Mucosa of stomach (tissue), 1 donor: ENCODE measurements around the gene TOP1.

ENCODE experiments used
- H3K27me3 ChIP-seq: one replicate; pipeline ENCODE4 v1.7.0; 2013; ENCODE audit warnings: mild to moderate bottlenecking, low read length; ENCODE audit not compliant: control insufficient read depth, insufficient read depth
- H3K36me3 ChIP-seq: one replicate; pipeline ENCODE4 v1.7.0; 2013; ENCODE audit warnings: low read length; ENCODE audit not compliant: control insufficient read depth, insufficient read depth
- H3K4me1 ChIP-seq: one replicate; pipeline ENCODE4 v1.7.0; 2013; ENCODE audit warnings: mild to moderate bottlenecking, low read length; ENCODE audit not compliant: control insufficient read depth, insufficient read depth
- H3K4me3 ChIP-seq: one replicate; pipeline ENCODE4 v1.7.0; 2013; ENCODE audit warnings: low read length
- H3K9ac ChIP-seq: one replicate; pipeline ENCODE4 v1.7.0; 2013; ENCODE audit warnings: mild to moderate bottlenecking, low read length, moderate library complexity
- H3K9me3 ChIP-seq: one replicate; pipeline ENCODE4 v1.7.0; 2013; ENCODE audit warnings: mild to moderate bottlenecking, low read length, moderate library complexity; ENCODE audit not compliant: control insufficient read depth
- donor health status: Pancreatic carcinoma.

The TOP1 gene

DNA sequence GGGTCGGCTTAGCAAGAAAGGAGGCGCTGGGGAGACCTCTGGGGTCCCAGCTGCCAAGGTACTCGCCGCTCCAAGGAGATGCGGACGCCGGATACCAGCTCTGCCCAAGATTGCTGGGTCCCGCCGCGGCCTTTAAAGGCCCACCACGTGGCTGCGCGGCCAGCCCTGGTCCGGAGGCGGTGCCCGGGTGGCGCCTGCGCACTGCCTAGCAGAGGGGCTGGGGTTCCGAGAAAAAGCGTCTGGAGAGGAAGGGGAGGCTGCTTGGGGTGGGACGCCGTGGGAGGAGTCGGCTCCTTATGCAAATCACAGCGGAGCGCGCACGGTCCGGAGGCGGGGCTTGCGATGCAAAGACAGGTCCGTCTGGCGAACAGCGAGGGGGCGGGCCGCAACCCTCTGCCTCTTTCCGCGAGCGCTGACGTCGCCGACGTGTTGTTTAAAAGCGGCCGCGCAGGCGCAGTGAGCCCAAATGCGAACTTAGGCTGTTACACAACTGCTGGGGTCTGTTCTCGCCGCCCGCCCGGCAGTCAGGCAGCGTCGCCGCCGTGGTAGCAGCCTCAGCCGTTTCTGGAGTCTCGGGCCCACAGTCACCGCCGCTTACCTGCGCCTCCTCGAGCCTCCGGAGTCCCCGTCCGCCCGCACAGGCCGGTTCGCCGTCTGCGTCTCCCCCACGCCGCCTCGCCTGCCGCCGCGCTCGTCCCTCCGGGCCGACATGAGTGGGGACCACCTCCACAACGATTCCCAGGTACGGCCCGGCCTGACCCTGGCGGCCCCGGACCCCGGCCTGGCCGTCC lies at the start of gene TOP1:
TSS of gene TOP1 (plus strand) at position 464 of the 791 bp plus-strand sequence. CDS start at position 710, 246 bp downstream.
- peak within 1 kb of the TSS; percentile 98 for H3K9ac ChIP-seq
- peaks cover 24% of the 10 kb centered on the region for H3K4me1 ChIP-seq
- H3K9me3 ChIP-seq = no peaks in the 10 kb centered on the region
- peak within 1 kb of the TSS; percentile 69 for H3K4me3 ChIP-seq
- H3K27me3 ChIP-seq = no peaks in the 10 kb centered on the region
- H3K36me3 ChIP-seq = no peaks in the 10 kb centered on the region

DNA sequence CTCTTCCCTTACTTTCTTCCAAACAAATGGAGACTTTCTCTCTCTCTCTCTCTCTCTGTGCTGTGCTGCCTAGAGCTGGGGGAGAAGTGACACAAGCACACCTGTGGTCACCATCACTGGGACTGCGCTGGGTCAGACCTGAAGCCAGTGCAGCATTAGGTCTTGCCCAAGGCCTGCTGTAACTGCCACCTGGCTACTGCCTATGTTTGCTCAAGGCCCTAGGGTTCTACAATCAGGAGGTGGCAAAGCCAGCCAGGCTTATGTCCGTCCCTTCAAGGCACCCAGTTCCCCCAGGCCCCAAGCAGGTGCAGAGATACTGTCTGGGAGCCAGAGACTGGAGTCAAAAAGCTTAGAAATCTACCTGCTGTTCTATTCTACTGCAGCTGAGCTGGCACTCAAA lies 49.4 kb upstream of the TOP1 start:
- no peak overlapping the region for H3K9ac ChIP-seq
- H3K9me3 ChIP-seq = no peaks in the 10 kb centered on the region
- no peaks in the 10 kb centered on the region for H3K36me3 ChIP-seq
- H3K4me1 ChIP-seq = no peaks in the 10 kb centered on the region
- no peaks in the 10 kb centered on the region for H3K27me3 ChIP-seq
- no peak overlapping the region for H3K4me3 ChIP-seq

DNA sequence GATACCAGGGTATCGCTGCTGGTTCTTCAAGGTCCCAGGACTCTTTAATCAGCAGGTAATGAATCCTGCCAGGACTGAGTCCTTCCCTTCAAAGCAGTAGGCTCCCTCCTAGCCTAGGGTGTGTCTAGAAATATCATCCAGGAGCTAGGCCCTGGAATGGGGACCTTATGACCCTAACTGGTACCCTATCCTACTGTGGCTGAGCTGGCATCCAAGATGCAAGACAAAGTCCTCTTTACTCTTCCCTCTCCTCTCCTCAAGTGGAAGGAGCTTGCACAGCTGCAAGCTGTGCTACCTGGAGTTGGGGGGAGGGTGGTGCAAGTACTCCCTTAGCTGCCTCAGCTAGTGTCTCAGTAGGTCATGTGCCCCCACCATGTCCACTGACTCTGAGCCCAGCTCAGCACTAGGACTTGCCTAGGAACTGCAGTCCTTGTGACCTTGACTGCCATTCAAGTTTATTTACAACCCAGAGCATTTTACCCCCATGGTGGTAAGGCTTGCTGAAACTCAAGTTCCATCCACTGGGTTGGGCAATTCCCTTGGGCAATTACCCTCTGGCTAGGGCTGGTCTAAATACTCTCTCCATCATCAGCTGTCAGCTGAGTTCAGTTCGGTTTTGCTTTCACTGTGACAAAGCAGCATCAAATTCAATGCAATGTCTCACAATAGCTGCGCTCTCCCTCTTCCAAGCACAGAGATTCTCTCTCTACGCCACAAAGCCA lies 48.4 kb upstream of the TOP1 start:
- H3K4me1 ChIP-seq = no peaks in the 10 kb centered on the region
- no peak overlapping the region for H3K9ac ChIP-seq
- no peaks in the 10 kb centered on the region for H3K27me3 ChIP-seq
- no peak overlapping the region for H3K4me3 ChIP-seq
- no peaks in the 10 kb centered on the region for H3K36me3 ChIP-seq
- H3K9me3 ChIP-seq = no peaks in the 10 kb centered on the region

DNA sequence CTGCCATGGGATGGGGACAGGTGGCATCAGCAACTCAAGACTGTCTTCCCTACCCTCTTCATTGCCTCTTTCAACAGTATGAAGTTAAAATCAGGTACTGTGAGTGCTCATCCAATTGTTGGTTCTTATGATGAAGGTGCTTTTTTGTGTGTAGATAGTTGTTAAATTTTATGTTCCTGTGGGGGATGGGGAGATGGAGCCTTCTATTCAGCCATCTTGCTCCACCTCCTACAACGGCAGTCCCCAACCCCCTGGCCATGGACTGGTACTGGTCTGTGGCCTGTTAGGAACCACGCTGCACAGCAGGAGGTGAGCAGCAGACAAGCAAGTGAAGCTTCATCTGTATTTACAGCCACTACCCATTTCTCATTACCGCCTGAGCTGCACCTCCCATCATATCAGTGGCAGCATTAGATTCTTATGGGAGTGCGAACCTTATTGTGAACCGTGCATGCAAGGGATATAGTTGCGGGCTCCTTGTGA lies 47.8 kb upstream of the TOP1 start:
- Histone ChIP-seq H3K4me1 (no peaks in the 10 kb centered on the region), H3K9ac (no peak overlapping the region), H3K36me3 (no peaks in the 10 kb centered on the region), H3K9me3 (no peaks in the 10 kb centered on the region), H3K27me3 (no peaks in the 10 kb centered on the region), H3K4me3 (no peak overlapping the region)

DNA sequence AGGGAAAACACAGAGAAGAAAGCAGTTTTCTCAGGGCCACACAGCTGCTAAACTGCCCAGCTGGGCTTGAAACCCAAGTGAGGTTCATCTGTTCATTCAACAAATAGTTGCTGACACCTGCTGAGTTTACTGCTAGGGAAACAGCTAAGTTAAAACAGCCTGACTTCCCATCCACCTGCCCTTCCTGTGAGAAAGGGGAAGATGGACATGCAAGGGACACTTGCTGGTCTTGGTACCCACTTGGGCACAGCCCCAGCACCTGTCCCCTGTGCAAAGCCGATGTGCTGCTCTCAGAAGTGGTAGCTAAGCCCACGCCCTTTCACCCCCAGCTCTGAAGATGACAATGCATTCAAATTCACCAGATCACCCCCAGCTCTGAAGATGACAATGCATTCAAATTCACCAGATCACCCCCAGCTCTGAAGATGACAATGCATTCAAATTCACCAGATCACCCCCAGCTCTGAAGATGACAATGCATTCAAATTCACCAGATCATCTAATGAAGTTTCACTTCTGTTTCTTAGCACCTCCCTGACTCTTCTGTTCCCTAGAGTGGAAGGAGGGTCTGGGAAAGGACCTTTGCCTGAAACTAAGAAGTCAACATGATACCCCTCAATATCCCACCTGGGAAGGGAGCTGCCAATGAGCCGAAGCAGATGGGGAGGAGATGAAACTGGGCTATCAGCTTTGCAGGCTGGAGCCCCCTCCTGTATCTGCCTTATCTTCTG lies 46.0 kb upstream of the TOP1 start:
- Histone ChIP-seq H3K9ac (no peak overlapping the region), H3K4me3 (no peak overlapping the region), H3K27me3 (no peaks in the 10 kb centered on the region), H3K9me3 (no peaks in the 10 kb centered on the region), H3K4me1 (no peaks in the 10 kb centered on the region), H3K36me3 (no peaks in the 10 kb centered on the region)

DNA sequence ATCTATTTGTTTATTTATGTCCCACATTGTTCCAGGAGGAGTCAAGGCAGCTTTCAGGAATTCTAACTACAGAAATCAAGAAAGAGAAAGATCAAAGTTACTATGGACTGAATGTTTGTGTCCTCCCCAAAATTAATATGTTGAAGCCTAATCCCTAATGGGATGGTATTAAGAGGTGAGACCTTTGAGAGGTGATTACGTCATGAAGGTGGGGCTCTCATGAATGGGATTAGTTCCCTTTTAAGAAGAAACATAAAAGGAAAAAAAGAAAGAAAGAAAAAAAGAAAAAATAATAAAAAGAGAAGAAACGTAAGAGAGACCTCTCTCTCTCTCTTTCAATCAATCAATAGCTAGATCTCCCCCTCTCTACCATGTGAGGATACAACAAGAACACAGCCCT lies 44.7 kb upstream of the TOP1 start:
- H3K27me3 ChIP-seq = no peaks in the 10 kb centered on the region
- no peaks in the 10 kb centered on the region for H3K4me1 ChIP-seq
- H3K36me3 ChIP-seq = no peaks in the 10 kb centered on the region
- H3K4me3 ChIP-seq = no peak overlapping the region
- H3K9ac ChIP-seq = no peak overlapping the region
- no peaks in the 10 kb centered on the region for H3K9me3 ChIP-seq

DNA sequence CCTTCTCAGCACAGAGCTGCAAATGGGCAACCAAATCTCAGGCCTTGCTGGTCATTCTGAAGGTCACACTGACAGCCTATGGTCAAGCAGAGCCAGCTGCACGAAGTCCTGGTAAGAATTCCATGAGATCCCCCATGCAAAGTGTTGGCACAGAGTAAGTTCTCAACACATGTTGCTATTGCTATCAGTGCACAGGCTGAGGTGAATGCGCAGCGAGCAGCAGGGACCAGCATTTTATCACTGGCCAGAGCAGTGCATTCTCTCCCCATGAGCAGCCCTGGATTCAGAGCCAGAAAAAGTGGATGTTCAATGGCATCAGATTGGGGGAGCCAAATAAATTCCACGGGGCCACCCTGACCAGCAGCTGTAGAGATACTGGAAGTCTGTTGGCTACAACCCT lies 44.1 kb upstream of the TOP1 start:
- no peak overlapping the region for H3K4me3 ChIP-seq
- no peaks in the 10 kb centered on the region for H3K36me3 ChIP-seq
- no peaks in the 10 kb centered on the region for H3K9me3 ChIP-seq
- H3K4me1 ChIP-seq = no peaks in the 10 kb centered on the region
- no peak overlapping the region for H3K9ac ChIP-seq
- H3K27me3 ChIP-seq = no peaks in the 10 kb centered on the region

DNA sequence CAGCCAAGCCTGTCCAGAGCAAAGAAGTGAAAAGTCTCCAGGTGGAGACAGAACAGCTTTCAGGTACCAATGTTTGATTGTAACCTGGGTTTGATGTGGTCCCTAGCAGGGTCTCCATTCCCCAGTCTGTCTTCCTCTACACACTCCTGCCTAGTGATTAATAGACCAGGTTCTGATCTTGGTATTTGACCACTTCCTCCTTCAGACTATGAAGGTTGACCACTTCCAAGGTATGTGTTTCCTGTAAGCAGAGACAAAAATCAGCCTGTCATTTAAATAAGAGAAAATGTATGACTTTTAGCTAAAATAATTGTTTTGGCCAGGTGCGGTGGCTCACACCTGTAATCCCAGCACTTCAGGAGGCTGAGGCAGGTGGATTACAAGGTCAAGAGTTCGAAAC lies 41.8 kb upstream of the TOP1 start:
- Histone ChIP-seq H3K27me3 (no peaks in the 10 kb centered on the region), H3K36me3 (no peaks in the 10 kb centered on the region), H3K9me3 (no peaks in the 10 kb centered on the region), H3K4me3 (no peak overlapping the region), H3K9ac (no peak overlapping the region), H3K4me1 (no peaks in the 10 kb centered on the region)

DNA sequence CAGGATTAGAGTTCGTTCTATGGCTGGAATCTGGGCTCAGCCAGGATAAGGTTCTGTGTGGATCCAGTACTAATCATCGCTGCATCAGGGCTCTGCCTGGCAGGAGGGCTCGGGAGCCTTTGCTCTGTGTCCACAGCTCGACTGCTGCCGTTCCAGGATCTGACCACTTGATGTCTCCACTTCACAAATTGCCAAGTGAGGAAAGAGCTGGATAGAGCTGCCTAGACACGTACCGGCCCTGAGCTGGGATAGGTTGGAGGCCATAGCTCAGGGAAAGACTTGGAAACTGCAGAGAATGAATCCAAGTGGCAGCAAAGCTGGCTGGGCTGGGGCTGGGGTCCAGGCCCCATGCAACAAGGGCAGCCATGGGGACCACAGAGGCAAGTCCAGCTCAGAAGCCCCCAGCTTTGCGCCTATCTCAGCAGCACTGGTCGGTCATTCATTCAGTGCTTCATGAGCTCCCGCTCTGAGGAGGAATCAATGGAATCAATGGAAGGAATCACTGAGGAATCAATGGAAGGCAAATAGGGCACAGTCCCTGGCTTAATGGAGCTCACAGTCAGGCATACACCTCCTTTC lies 38.0 kb upstream of the TOP1 start:
- Histone ChIP-seq H3K4me1 (no peaks in the 10 kb centered on the region), H3K4me3 (no peak overlapping the region), H3K9me3 (no peaks in the 10 kb centered on the region), H3K27me3 (no peaks in the 10 kb centered on the region), H3K36me3 (no peaks in the 10 kb centered on the region), H3K9ac (no peak overlapping the region)

DNA sequence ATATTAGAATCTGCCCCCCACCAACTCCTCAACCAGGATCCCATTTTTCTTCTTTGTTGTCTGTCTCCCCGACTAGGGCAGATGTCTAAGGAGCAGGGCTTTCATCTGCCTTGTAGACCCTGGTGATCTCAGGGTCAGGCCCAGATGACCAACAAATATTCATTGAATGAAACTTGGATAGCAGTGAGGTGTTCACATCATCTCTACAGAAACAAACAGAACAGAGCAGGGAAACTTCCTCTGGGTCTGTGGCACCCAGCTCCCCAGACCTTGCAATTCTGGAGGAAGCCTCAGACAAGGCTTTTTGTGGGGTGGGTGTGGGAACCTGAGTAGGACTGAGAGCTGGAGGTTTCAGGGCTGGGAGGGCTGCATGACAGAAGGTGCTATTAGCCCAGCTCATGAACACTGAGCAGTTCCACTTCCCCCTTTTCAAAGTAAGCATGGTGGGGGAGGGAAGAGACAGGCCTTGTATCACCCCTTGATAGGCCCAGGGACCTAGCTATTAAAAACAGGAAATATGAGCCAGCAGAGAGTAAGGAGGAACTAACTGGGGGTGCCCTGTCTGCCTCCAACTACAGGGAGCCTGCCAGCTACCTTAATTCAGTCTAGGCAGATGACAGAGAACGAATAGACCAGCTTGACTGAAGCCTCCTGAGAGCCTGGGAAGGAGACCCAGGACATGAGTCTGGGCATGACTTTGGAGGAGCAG lies 37.3 kb upstream of the TOP1 start:
- Histone ChIP-seq H3K9ac (no peak overlapping the region), H3K4me1 (no peaks in the 10 kb centered on the region), H3K27me3 (no peaks in the 10 kb centered on the region), H3K36me3 (no peaks in the 10 kb centered on the region), H3K9me3 (no peaks in the 10 kb centered on the region), H3K4me3 (no peak overlapping the region)

DNA sequence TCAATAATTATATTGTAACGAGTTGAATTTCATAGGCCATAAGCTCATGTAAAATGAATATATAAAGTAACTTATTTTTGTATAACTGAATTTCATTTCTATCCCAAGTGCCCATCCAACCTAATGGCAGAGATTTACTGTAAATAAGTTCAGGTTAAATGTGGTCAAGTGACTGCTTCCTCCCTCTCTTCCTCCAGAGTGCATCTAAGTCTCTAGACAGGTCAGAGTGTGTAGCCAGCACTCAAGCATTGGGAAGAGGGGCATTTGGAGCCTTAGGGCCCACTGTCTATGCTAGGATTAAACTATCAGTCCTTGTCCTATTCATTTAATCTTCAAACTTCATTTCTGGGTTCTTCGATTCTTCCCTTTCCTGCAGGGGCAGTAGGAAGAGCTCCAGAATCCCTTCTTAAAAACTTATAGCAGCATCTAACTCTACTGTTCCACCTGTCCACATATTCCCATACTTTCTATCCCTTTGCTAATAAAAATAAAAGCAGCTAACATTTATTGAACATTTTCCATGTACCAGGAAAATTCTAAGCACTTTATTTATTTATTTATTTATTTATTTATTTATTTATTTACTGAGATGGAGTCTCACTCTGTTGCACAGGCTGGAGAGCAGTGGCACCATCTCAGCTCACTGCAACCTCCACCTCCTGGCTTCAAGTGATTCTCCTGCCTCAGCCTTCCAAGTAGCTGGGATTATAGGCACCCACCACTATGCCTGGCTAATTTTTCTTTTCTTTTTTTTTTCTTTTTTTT lies 36.1 kb upstream of the TOP1 start:
- no peaks in the 10 kb centered on the region for H3K36me3 ChIP-seq
- H3K4me3 ChIP-seq = no peak overlapping the region
- H3K9ac ChIP-seq = no peak overlapping the region
- no peaks in the 10 kb centered on the region for H3K9me3 ChIP-seq
- no peaks in the 10 kb centered on the region for H3K4me1 ChIP-seq
- H3K27me3 ChIP-seq = no peaks in the 10 kb centered on the region
